ENCODE results near the gene PIM3.

PIM3 gene

GRCh38 chr22:49960159-49961004 lies at the start of gene PIM3:
TSS of gene PIM3 (plus strand) at chr22:49960772. CDS start at chr22:49960948, 176 bp downstream.
- H3K27ac ChIP-seq = peak within 1 kb of the TSS; percentile 61
- H3K27me3 ChIP-seq (ENCODE audit: control insufficient read depth, insufficient read depth, low read length) = no peaks in the 10 kb centered on the region
- H3K4me2 ChIP-seq (ENCODE audit: low read length) = peak within 1 kb of the TSS; percentile 84
- H3K9me3 ChIP-seq (ENCODE audit: control insufficient read depth, low read length) = no peaks in the 10 kb centered on the region
- no peak for TF ChIP-seq CTCF (IDR thresholded peaks at IDR 0.05)
- no peaks in the 10 kb centered on the region for H3K36me3 ChIP-seq (ENCODE audit: control insufficient read depth, insufficient read depth, low read length)
- H3K4me3 ChIP-seq (ENCODE audit: low read depth, low read length) = peak within 1 kb of the TSS; percentile 89
- no peaks in the 10 kb centered on the region for H3K79me2 ChIP-seq
- H2AFZ ChIP-seq = peak within 1 kb of the TSS; percentile 74
- no peaks in the 10 kb centered on the region for H3K4me1 ChIP-seq
- no peak within 1 kb of the TSS for H3K9ac ChIP-seq

- Histone ChIP-seq H3K4me1 (no peaks in the 10 kb centered on the region), H3K27ac (no peak overlapping the region), H3K27me3 (ENCODE audit: control insufficient read depth, insufficient read depth, low read length) (no peaks in the 10 kb centered on the region), H3K4me3 (ENCODE audit: low read depth, low read length) (no peak overlapping the region), H2AFZ (no peak overlapping the region), H3K9me3 (ENCODE audit: control insufficient read depth, low read length) (no peaks in the 10 kb centered on the region), H3K36me3 (ENCODE audit: control insufficient read depth, insufficient read depth, low read length) (no peaks in the 10 kb centered on the region), H3K9ac (no peak overlapping the region), H3K79me2 (no peaks in the 10 kb centered on the region), H3K4me2 (ENCODE audit: low read length) (no peak overlapping the region)
- TF ChIP-seq CTCF (IDR thresholded peaks at IDR 0.05) = no peak
Measured at GRCh38 chr22:49911881-49912625, 48.5 kb upstream of the PIM3 start.

- Histone ChIP-seq H3K9me3 (ENCODE audit: control insufficient read depth, low read length) (no peaks in the 10 kb centered on the region), H3K4me1 (no peaks in the 10 kb centered on the region), H3K4me3 (ENCODE audit: low read depth, low read length) (no peak overlapping the region), H3K4me2 (ENCODE audit: low read length) (no peak overlapping the region), H3K79me2 (no peaks in the 10 kb centered on the region), H3K27ac (no peak overlapping the region), H3K9ac (no peak overlapping the region), H2AFZ (no peak overlapping the region), H3K36me3 (ENCODE audit: control insufficient read depth, insufficient read depth, low read length) (no peaks in the 10 kb centered on the region), H3K27me3 (ENCODE audit: control insufficient read depth, insufficient read depth, low read length) (no peaks in the 10 kb centered on the region)
- no peak for TF ChIP-seq CTCF (IDR thresholded peaks at IDR 0.05)
Measured at GRCh38 chr22:49913026-49913425, 47.5 kb upstream of the PIM3 start.

GRCh38 chr22:49913446-49913845 lies 47.1 kb upstream of the PIM3 start:
- H3K4me2 ChIP-seq (ENCODE audit: low read length) = no peak overlapping the region
- no peaks in the 10 kb centered on the region for H3K4me1 ChIP-seq
- H3K36me3 ChIP-seq (ENCODE audit: control insufficient read depth, insufficient read depth, low read length) = no peaks in the 10 kb centered on the region
- no peak overlapping the region for H2AFZ ChIP-seq
- no peaks in the 10 kb centered on the region for H3K27me3 ChIP-seq (ENCODE audit: control insufficient read depth, insufficient read depth, low read length)
- no peak overlapping the region for H3K4me3 ChIP-seq (ENCODE audit: low read depth, low read length)
- H3K79me2 ChIP-seq = no peaks in the 10 kb centered on the region
- H3K27ac ChIP-seq = no peak overlapping the region
- H3K9ac ChIP-seq = no peak overlapping the region
- TF ChIP-seq CTCF (IDR thresholded peaks at IDR 0.05) = no peak
- no peaks in the 10 kb centered on the region for H3K9me3 ChIP-seq (ENCODE audit: control insufficient read depth, low read length)

Measured in parathyroid adenoma (tissue), 2 donors.